ENCODE data around the gene ASB13.

Gene ASB13

DNA sequence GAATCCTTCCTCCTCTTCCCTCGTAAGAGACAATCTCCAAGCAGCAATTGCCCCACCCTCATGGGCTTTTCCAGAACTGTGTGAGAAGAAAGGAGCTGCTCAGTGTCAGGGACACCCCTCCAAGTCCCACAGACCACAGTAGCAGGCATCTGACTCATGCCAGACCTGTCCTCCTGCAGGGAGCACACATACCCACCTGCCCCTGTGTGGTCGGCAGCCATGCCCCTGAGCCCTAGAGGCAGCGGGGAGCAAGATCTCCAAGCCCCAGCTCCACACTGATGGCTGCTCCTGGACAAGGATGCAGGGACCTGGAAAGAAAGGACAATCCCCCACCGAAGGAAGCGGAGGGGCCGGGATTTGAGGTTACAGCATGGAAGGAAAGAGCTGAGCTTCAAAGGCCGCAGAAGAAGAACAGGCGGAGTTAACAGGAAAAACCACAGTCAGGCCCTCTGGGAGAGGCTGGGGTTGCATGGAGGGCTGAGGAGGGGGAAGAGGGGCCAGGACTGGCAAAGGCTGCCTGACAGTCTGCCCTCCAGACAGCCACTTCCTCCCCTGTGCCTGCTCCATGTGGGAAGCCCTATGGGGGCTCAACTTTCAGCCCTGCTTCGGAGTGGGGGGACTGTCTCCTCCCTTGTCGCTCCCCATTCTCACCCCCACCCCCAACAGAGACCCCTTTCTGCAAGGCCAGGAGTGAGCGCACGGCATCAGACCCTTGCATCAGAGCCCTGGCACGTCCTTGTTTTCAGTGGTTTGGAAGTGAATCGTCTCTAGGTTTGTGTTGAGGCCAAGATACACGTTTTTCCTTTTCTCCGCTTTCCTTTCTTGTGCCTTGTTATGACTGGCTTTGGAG, 46.8 kb downstream of the ASB13 start:
- no peaks in the 10 kb centered on the region for H3K9me3 ChIP-seq (ENCODE audit: control insufficient read depth in 5 of 5, low read length in 5 of 5)
- H3K36me3 ChIP-seq (ENCODE audit: control insufficient read depth in 5 of 5, insufficient read depth in 5 of 5, low read length in 5 of 5), result no peaks in the 10 kb centered on the region
- peak overlapping the region in 1 of 5 donors; percentile 1 for H3K9ac ChIP-seq (ENCODE audit: low read length in 5 of 5)
- no peak overlapping the region for H3K4me3 ChIP-seq (ENCODE audit: low read depth in 1 of 5, low read length in 5 of 5)
- no peak overlapping the region for H3K27ac ChIP-seq (ENCODE audit: low read depth, low read length)
- peaks cover 5 to 77% (median 60%) of the 10 kb centered on the region in 5 donors for H3K4me1 ChIP-seq (ENCODE audit: control insufficient read depth in 5 of 5, insufficient read depth in 5 of 5, low read length in 5 of 5)
- H3K27me3 ChIP-seq (ENCODE audit: control insufficient read depth in 5 of 5, insufficient read depth in 4 of 5, low read length in 5 of 5), result no peaks in the 10 kb centered on the region

DNA sequence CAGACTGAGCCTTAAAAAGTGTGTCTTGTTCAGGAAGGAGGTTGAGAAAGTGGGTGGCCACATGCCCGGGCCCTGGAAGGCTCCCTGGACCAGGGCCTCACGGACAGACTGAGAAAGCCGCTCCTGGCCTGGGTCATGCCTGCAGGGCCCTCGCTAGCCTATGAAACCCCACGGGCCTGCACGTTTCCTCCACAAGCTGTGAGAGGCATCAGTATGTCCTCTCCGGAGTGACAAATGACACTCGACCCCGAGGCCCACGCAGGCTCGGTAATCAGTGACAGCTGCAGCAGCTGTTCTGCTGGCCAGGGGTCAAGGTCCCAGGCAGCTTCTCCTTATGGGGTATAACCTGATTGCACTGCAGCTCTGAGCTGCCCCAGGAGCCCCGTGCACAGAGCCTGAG, 47.6 kb downstream of the ASB13 start:
- Histone ChIP-seq H3K9me3 (ENCODE audit: control insufficient read depth in 5 of 5, low read length in 5 of 5) (no peaks in the 10 kb centered on the region), H3K36me3 (ENCODE audit: control insufficient read depth in 5 of 5, insufficient read depth in 5 of 5, low read length in 5 of 5) (no peaks in the 10 kb centered on the region), H3K27ac (ENCODE audit: low read depth, low read length) (no peak overlapping the region), H3K9ac (ENCODE audit: low read length in 5 of 5) (peak overlapping the region in 1 of 5 donors; percentile 19), H3K4me1 (ENCODE audit: control insufficient read depth in 5 of 5, insufficient read depth in 5 of 5, low read length in 5 of 5) (peaks cover 5 to 84% (median 67%) of the 10 kb centered on the region in 5 donors), H3K4me3 (ENCODE audit: low read depth in 1 of 5, low read length in 5 of 5) (no peak overlapping the region), H3K27me3 (ENCODE audit: control insufficient read depth in 5 of 5, insufficient read depth in 4 of 5, low read length in 5 of 5) (no peaks in the 10 kb centered on the region)

DNA sequence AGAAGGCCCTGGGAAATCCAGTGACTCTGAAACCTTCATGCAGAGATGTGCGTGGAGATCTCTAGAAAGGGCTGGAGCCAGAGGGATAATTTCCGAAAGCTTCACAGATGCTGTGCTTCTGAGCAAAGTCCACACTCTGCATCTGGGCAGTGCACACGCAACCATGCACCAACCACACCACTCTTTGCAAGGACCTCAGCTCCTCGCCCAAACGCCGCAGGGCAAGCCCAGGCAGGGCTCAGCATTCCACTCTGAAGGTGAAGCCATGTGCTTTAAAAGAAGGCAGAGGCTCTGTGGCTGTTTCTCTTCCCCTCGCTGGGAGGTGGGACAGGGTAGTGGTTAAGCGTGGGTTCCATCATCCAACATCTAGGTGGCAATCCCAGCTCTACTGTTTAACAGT, 48.4 kb downstream of the ASB13 start:
- Histone ChIP-seq H3K9ac (ENCODE audit: low read length in 5 of 5) (no peak overlapping the region), H3K4me3 (ENCODE audit: low read depth in 1 of 5, low read length in 5 of 5) (no peak overlapping the region), H3K36me3 (ENCODE audit: control insufficient read depth in 5 of 5, insufficient read depth in 5 of 5, low read length in 5 of 5) (no peaks in the 10 kb centered on the region), H3K4me1 (ENCODE audit: control insufficient read depth in 5 of 5, insufficient read depth in 5 of 5, low read length in 5 of 5) (peaks cover 4 to 84% (median 66%) of the 10 kb centered on the region in 5 donors), H3K27ac (ENCODE audit: low read depth, low read length) (no peak overlapping the region), H3K9me3 (ENCODE audit: control insufficient read depth in 5 of 5, low read length in 5 of 5) (no peaks in the 10 kb centered on the region), H3K27me3 (ENCODE audit: control insufficient read depth in 5 of 5, insufficient read depth in 4 of 5, low read length in 5 of 5) (no peaks in the 10 kb centered on the region)

DNA sequence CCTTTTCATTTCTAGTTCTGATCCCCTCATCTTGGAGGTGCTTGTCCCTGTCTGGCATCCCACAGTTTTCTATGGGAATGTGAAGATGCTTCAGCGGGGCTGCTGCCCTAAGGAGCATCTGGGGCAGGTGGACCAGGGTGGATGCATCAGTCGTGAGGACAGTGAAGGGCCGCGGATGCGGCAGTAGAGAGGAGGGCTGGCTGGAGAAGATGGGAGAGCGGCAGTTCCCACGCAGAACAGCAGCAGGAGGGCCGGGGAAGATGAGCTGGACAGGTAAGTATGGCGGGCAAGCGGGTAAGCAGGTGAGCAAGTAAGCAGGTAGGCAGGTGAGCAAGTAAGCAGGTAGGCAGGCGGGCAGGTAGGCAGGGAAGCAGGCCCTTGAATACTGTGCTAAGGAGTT, 48.9 kb downstream of the ASB13 start:
- H3K36me3 ChIP-seq (ENCODE audit: control insufficient read depth in 5 of 5, insufficient read depth in 5 of 5, low read length in 5 of 5), result no peaks in the 10 kb centered on the region
- H3K27me3 ChIP-seq (ENCODE audit: control insufficient read depth in 5 of 5, insufficient read depth in 4 of 5, low read length in 5 of 5), result no peaks in the 10 kb centered on the region
- peaks cover 4 to 81% (median 63%) of the 10 kb centered on the region in 5 donors for H3K4me1 ChIP-seq (ENCODE audit: control insufficient read depth in 5 of 5, insufficient read depth in 5 of 5, low read length in 5 of 5)
- H3K4me3 ChIP-seq (ENCODE audit: low read depth in 1 of 5, low read length in 5 of 5), result no peak overlapping the region
- no peak overlapping the region for H3K9ac ChIP-seq (ENCODE audit: low read length in 5 of 5)
- no peak overlapping the region for H3K27ac ChIP-seq (ENCODE audit: low read depth, low read length)
- no peaks in the 10 kb centered on the region for H3K9me3 ChIP-seq (ENCODE audit: control insufficient read depth in 5 of 5, low read length in 5 of 5)

DNA sequence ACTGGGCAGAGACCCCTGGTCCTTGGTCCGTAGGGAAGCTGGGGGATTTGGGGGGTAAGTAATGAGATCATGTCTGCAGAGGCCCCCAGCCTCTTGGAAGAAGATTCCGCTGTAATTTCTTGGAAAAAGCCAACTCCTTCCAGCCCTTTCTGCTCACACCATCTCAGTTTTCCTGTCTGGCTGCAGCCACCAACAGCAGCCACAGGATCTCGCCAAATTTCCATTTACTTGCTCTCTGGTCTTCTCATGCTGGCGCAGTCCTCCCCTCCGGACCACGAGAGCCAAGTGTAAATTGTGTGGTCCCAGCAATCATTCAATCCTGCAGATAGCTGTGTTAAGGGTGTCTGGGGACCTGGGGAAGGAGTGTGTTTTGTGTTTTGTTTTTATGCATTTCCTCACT, 49.6 kb downstream of the ASB13 start:
- Histone ChIP-seq H3K9ac (ENCODE audit: low read length in 5 of 5) (no peak overlapping the region), H3K4me1 (ENCODE audit: control insufficient read depth in 5 of 5, insufficient read depth in 5 of 5, low read length in 5 of 5) (peaks cover 4 to 76% (median 58%) of the 10 kb centered on the region in 5 donors), H3K27ac (ENCODE audit: low read depth, low read length) (no peak overlapping the region), H3K27me3 (ENCODE audit: control insufficient read depth in 5 of 5, insufficient read depth in 4 of 5, low read length in 5 of 5) (no peaks in the 10 kb centered on the region), H3K36me3 (ENCODE audit: control insufficient read depth in 5 of 5, insufficient read depth in 5 of 5, low read length in 5 of 5) (no peaks in the 10 kb centered on the region), H3K4me3 (ENCODE audit: low read depth in 1 of 5, low read length in 5 of 5) (no peak overlapping the region), H3K9me3 (ENCODE audit: control insufficient read depth in 5 of 5, low read length in 5 of 5) (no peaks in the 10 kb centered on the region)

DNA sequence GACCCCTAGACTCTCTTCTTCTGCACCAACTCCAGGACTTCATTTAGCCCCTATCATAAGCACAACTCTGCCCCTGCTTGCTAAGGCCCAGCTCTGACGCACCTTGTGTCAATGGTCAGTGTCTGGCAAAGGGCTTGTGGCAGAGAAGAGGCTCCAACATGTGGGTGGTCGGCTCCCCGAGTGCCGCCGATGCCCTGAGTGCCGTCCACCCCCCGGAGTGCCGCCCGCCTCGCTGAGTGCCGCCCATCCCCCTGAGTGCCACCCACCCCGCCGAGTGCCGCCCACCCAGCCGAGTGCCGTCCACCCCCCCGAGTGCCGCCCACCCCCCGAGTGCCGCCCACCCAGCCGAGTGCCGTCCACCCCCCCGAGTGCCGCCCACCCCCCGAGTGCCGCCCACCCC, 50.3 kb downstream of the ASB13 start:
- Histone ChIP-seq H3K4me1 (ENCODE audit: control insufficient read depth in 5 of 5, insufficient read depth in 5 of 5, low read length in 5 of 5) (peaks cover 4 to 69% (median 55%) of the 10 kb centered on the region in 5 donors), H3K27me3 (ENCODE audit: control insufficient read depth in 5 of 5, insufficient read depth in 4 of 5, low read length in 5 of 5) (no peaks in the 10 kb centered on the region), H3K9me3 (ENCODE audit: control insufficient read depth in 5 of 5, low read length in 5 of 5) (no peaks in the 10 kb centered on the region), H3K4me3 (ENCODE audit: low read depth in 1 of 5, low read length in 5 of 5) (no peak overlapping the region), H3K36me3 (ENCODE audit: control insufficient read depth in 5 of 5, insufficient read depth in 5 of 5, low read length in 5 of 5) (no peaks in the 10 kb centered on the region), H3K27ac (ENCODE audit: low read depth, low read length) (no peak overlapping the region), H3K9ac (ENCODE audit: low read length in 5 of 5) (no peak overlapping the region)

DNA sequence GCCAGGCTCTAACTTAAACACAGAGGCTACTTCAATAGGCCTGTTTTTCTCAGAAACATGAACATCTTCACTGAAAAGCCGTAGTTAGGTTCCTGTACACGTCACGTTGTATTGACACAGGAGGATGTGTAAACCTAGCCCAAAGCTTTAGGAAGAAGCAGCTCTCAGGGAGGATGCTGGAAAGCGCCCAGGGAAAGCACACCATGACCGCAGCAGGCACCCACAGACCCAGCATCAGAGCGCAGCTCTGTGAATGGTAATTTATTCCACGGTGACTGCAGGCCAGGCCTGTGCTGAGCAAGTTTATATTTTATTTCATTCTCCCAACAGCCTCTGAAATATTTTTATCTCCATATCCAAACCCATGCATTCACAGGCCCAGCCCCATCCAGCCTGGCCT, 51.1 kb downstream of the ASB13 start:
- peaks cover 4 to 66% (median 52%) of the 10 kb centered on the region in 5 donors for H3K4me1 ChIP-seq (ENCODE audit: control insufficient read depth in 5 of 5, insufficient read depth in 5 of 5, low read length in 5 of 5)
- peak overlapping the region; percentile 46 for H3K27ac ChIP-seq (ENCODE audit: low read depth, low read length)
- no peaks in the 10 kb centered on the region for H3K9me3 ChIP-seq (ENCODE audit: control insufficient read depth in 5 of 5, low read length in 5 of 5)
- H3K9ac ChIP-seq (ENCODE audit: low read length in 5 of 5), result no peak overlapping the region
- H3K4me3 ChIP-seq (ENCODE audit: low read depth in 1 of 5, low read length in 5 of 5), result no peak overlapping the region
- no peaks in the 10 kb centered on the region for H3K27me3 ChIP-seq (ENCODE audit: control insufficient read depth in 5 of 5, insufficient read depth in 4 of 5, low read length in 5 of 5)
- no peaks in the 10 kb centered on the region for H3K36me3 ChIP-seq (ENCODE audit: control insufficient read depth in 5 of 5, insufficient read depth in 5 of 5, low read length in 5 of 5)

DNA sequence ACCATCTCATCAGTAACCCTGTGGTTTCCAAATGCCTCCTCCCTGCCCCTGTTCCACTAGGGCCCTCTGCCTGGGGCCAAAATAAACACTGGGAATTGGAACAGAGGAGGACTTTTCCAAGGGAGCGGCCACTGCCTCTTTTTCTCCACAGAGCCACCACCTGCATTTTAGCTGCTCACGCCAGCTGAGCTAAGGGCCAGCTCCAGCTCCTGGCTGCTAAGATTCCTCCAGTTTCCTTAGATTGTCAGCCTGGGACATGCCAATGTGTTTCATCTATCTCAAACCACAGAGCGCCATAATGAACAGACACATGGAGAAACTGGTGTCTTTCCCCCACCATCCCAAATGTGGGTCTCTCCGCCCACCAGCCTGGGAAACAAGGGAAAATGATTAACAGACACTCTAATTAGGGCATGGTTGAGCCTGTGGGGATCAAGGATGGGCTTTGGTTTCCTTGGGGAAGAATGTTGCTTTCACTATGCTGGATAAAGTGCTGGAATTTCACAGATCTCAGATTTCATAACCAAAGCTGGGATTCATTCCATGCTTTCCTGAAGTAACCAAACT, 52.2 kb downstream of the ASB13 start:
- peaks cover 4 to 57% (median 41%) of the 10 kb centered on the region in 5 donors for H3K4me1 ChIP-seq (ENCODE audit: control insufficient read depth in 5 of 5, insufficient read depth in 5 of 5, low read length in 5 of 5)
- H3K27me3 ChIP-seq (ENCODE audit: control insufficient read depth in 5 of 5, insufficient read depth in 4 of 5, low read length in 5 of 5), result no peaks in the 10 kb centered on the region
- H3K9me3 ChIP-seq (ENCODE audit: control insufficient read depth in 5 of 5, low read length in 5 of 5), result no peaks in the 10 kb centered on the region
- no peaks in the 10 kb centered on the region for H3K36me3 ChIP-seq (ENCODE audit: control insufficient read depth in 5 of 5, insufficient read depth in 5 of 5, low read length in 5 of 5)
- no peak overlapping the region for H3K4me3 ChIP-seq (ENCODE audit: low read depth in 1 of 5, low read length in 5 of 5)
- peak overlapping the region; percentile 61 for H3K27ac ChIP-seq (ENCODE audit: low read depth, low read length)
- H3K9ac ChIP-seq (ENCODE audit: low read length in 5 of 5), result no peak overlapping the region

DNA sequence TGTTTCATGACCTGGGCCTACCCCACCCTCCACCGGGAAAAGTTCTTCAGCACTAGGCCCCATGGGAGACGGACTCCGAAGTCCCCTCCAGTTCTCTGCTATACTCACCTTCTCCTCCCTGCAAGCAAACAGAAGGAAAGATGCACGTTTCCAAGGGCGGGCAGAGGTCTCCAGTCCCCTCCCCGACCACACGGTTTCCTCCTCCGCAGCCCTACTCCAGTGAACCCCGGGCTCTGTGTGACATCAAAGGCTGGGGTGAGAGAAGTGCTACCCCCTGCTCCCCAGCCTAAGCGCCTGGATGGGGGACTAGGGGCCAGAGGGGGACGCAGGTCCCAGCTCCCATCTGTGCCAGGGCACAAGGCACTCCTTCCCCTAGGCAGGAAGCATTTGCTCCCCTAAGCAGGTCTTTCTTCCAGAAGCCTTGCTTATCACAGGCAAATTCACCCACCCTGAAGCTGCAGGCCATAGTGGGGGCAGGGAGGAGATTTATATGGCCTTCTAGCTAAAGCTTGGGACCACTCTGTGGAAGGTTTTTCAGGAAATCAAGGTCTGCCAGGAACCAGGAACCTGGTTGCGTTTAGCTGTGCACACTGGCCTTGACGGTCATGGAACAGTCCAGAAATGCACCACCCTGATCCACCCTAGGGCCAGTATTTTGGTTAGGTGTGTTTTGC, 52.8 kb downstream of the ASB13 start:
- Histone ChIP-seq H3K27ac (ENCODE audit: low read depth, low read length) (peak overlapping the region; percentile 61), H3K9ac (ENCODE audit: low read length in 5 of 5) (no peak overlapping the region), H3K4me1 (ENCODE audit: control insufficient read depth in 5 of 5, insufficient read depth in 5 of 5, low read length in 5 of 5) (peaks cover 0 to 51% (median 35%) of the 10 kb centered on the region in 5 donors), H3K27me3 (ENCODE audit: control insufficient read depth in 5 of 5, insufficient read depth in 4 of 5, low read length in 5 of 5) (no peaks in the 10 kb centered on the region), H3K36me3 (ENCODE audit: control insufficient read depth in 5 of 5, insufficient read depth in 5 of 5, low read length in 5 of 5) (no peaks in the 10 kb centered on the region), H3K9me3 (ENCODE audit: control insufficient read depth in 5 of 5, low read length in 5 of 5) (no peaks in the 10 kb centered on the region), H3K4me3 (ENCODE audit: low read depth in 1 of 5, low read length in 5 of 5) (no peak overlapping the region)

All from subcutaneous abdominal adipose tissue (tissue), 5 donors.